NCI-H446 (cell line): Measurements from ENCODE around the gene KIF23.

ENCODE experiments used
- DNase-seq, 2 experiments: peaks; one replicate each; lab custom pipeline; 2025; lab: John Stamatoyannopoulos, UW

The KIF23 gene

GRCh38 chr15:69394556-69395282, 19.4 kb upstream of the KIF23 start:
- DNase-seq = peak; percentile 37 to 83

- no peak for DNase-seq
These were observed 18.7 kb upstream of the KIF23 start for GRCh38 chr15:69395460-69395859.

GRCh38 chr15:69395991-69396390, 18.2 kb upstream of the KIF23 start:
- DNase-seq = no peak

DNA sequence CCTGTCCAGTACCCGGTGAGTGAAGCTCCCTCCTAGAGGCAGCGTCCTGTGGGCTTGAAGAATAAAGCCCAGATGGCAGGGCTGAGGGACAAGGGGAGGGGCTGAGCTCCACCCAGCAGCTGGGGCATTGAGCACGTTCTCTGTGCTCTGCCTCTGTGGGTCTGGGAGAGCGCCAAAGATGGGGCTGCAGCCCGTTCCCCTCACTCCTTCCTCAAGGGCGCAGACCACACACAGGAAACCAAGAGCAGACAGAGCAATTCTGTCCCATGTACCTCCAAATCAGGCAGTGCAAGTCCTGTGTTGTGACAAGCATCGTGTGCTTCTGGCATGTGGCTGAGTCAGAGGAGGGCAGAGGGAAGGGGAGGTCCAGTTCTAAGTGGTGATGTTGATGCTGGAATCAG, 15.7 kb upstream of the KIF23 start:
- no peak for DNase-seq

DNA sequence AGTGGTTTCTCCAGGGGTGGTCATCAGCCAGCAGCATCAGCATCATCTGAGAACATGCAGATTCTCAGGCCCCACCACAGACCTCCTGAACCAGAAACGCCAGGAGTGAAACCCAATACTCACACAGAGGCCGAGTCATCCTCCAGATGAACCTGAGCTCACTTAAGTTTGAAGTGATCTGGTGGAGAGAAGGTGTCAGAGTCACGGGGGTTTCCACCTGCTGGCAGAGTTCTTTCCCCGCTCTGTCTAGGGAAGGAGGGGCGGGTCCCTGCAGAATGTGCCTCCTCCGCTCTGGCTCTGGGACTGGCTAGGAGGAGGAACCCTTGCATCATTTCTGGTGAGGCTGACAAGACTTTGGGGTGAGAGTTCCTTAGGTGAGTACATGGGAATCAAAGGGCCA, 13.3 kb upstream of the KIF23 start:
- no peak for DNase-seq

GRCh38 chr15:69402816-69403215, 11.3 kb upstream of the KIF23 start:
- DNase-seq = no peak

- DNase-seq = no peak
These were observed 10.6 kb upstream of the KIF23 start for GRCh38 chr15:69403594-69403993.

DNA sequence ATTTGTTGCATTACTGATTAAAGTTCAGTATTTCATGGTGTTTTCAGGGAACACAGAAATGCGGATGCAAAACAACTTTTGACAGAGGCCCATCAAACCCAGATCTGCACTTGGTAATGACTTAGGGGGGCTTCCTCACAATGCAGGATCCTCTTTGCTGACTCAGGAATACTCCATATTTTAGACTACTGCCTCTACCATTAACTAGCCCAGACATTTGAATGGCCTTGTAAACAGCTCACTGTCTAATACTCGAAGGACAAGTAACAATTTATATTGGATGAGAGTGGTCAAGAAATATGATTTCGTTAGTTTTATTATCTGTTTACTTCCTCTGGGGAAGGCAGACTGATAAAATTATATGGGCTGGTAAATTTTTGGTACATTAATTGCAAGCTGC, 9.0 kb upstream of the KIF23 start:
- DNase-seq = no peak

- DNase-seq = no peak
These were observed 6.3 kb upstream of the KIF23 start for GRCh38 chr15:69407719-69408400.

DNA sequence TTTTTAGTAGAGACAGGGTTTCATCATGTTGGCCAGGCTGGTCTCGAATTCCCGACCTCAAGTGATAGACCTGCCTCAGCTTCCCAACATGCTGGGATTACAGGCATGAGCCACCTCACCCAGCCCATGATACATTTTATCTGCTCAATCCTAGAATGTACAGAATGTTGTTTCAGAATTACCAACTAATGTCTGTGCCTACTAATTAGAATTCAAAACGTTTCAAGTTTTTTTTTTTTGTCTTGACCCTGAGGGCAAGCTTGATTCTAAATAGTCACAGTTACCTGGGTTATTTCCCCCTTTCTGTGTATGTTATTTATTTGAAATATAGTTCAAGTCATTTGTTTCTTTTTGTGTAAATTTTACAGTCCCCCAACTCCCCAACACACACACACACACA, 5.3 kb upstream of the KIF23 start:
- DNase-seq = no peak

DNA sequence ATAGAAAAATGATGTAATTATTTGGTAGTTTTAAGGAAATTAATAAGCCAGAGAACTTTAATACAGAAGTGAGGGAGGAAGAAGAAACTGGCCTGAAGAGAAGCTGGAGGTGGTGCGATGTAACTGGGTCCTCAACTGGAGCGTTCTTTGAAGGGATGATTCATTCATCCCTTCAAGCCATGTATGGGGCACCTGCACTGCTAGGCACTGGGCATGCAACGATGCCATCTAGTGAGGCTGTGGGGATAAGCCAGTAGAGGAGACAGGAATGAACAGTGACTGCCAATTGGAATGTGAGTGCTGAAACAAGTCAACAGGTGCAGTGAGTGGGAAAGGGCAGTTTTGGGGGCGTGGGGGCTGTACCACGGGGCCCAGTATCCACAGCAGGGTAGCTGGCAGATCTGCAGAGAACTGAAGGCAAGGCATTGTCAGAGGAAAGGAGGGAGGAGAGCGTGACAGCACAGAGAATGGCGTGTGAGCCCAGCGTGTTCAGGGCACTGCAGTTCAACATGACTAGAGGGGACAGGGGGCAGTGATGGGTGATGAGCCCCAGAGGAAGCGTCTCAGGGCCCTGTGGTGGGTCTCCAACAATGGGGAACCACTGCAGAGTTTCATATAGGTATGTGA, 3.8 kb upstream of the KIF23 start:
- DNase-seq = peak; percentile 31 to 38

DNA sequence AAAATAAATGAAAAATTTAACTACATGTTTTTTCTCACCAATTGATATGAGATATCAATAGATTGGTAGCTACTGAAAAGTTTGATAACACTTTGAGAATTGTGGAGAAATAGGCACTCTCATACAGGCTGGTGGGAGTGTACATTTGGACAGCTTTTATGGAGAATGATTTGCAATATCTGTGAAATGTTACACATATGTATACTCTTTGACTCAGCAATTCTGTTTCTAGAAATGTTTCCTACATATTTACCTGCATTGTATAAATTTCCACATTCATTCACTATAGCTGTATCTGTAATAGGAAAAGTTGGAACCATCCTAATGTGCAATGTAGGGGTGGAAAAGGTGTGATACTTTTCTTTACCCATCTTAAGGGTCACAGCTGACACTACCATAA, 1.9 kb upstream of the KIF23 start:
- no peak for DNase-seq

GRCh38 chr15:69412701-69413100, 1.4 kb upstream of the KIF23 start:
- no peak for DNase-seq

DNA sequence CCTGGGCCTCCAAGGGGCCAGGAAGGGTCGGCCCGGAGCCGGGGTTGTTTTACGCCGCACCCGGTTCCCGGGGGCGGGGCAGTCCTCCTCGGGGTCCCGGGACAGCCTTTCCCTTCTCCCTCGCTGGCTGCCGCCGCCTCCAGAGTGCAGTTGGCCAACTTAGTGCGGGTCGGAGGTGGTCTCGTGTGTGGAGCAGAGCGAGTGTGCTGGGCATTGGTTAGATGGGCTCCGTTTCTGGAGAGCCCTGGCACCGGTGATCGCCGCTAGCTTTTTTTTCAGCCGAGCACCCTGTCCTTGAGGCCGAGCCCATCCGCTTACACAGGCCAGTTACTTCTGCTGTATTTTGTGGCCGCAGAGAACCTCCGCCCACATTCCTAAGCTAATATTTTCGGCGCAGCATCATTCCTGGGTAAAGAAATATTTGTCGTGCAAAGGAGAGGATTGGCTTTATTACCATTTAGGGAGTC, 585 bp downstream of the KIF23 start:
- no peak for DNase-seq

GRCh38 chr15:69415381-69415780, 1.2 kb downstream of the KIF23 start:
- DNase-seq = no peak

DNA sequence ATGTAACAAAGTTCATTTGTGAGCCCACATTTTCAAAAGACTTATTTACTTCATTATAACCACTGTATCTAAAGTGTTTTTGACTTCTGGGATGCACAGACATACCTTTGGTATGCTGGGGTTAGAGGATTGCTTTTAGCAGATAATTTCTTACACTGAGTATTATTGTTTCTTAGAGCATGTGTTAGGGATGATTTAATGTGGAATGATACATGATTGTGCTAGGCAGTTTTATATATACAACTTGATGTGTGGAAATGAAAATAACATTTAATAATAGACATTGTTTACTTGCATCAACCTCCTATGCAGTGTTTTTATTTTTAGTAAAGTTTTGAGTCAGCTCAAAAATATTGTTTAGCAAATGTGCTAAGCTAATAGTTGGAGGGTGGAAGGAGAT, 3.4 kb downstream of the KIF23 start:
- DNase-seq = no peak

- no peak for DNase-seq
These were observed 7.3 kb downstream of the KIF23 start for GRCh38 chr15:69421498-69421897.

DNA sequence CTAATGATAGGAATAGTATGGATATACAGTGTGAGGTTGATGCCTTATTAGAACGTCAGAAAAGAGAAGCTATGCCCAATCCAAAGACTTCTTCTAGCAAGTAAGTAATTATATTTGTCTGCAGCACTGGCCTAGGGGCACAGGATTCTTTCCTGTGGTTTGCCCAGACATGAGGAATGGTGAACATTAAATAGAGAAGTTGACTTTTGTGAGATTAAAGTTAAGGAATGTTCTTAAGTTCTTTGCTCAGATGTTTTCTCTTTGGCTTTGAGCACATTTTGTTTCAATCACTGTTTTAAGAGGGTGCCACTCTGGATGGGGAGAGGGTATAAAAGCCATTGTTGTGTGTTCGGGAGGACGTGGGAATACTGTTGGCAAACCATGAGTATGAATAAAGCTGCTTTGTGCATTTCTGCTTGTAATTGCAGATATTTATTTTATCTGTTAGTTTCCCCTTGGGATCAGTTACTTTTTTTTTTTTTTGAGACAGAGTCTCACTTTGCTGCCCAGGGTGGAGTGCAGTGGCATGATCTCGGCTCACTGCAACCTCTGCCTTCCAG, 8.3 kb downstream of the KIF23 start:
- no peak for DNase-seq

GRCh38 chr15:69424001-69424400, 9.9 kb downstream of the KIF23 start:
- DNase-seq = no peak

DNA sequence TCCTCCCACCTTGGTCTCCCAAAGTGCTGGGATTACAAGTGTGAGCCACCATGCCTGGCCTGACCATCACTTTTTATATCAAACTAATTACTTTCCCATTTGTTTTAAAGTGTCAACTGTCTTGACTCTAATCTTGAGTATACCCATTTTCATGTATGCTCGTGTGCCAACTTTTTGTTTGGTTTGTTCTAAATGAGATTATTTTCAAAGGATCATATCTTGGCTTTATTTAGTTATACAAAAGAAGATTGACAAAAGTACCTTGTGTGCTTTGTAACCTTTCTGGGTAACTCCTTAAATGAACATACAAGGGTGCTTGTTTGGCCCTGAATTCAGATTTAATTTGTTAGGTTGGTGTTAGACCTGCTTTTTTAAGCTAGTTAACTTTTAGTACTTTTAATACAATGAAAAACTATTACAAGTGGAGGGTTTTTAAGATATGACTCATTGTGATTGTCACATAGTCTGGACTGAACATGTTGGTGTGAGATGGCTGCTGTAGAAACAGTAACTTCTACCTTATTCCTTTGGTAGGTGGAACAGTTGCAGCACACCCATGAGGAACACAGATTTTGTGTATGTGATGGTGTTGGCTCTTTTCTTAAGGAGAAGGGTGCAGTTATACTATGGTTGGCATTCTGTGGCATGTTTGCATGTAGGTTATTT, 10.7 kb downstream of the KIF23 start:
- no peak for DNase-seq

- DNase-seq = no peak
These were observed 19.7 kb downstream of the KIF23 start for GRCh38 chr15:69433831-69434230.

- no peak for DNase-seq
These were observed 20.1 kb downstream of the KIF23 start for GRCh38 chr15:69434238-69434637.
